Measurements from ENCODE around the gene ZSWIM6. TPM values are rescaled to one million over a fixed set of nuclear protein-coding genes. Genes with fewer than 3 reads are reported as not detected.

Gene ZSWIM6
- total RNA-seq, 2 experiments from 2014 or later, result 0.06 to 0.17 TPM

GRCh38 chr5:61371474-61371873, 39.4 kb downstream of the ZSWIM6 start:
- ChIA-PET CTCF (ENCODE audit: unreplicated experiment) (no interaction called here), POLR2A (no interaction called here)
- TF ChIP-seq CTCF (conservative IDR thresholded peaks at IDR 0.05; ENCODE audit: low read length) (no peak), EZH2phosphoT487 (IDR thresholded peaks at IDR 0.05; ENCODE audit: borderline replicate concordance, low read depth, low read length) (no peak)
- Histone ChIP-seq H3K4me3 (ENCODE audit: low read depth, low read length, poor library complexity, severe bottlenecking) (no peak overlapping the region), H3K4me1 (ENCODE audit: insufficient read depth, low read length, poor library complexity, severe bottlenecking) (no peaks in the 10 kb centered on the region), H3K9me3 (ENCODE audit: low read length) (no peaks in the 10 kb centered on the region), H3K27ac (ENCODE audit: low read depth, low read length, poor library complexity, severe bottlenecking) (no peak overlapping the region), H3K4me2 (ENCODE audit: low read length) (no peak overlapping the region), H4K20me1 (ENCODE audit: insufficient read depth, low read length) (no peaks in the 10 kb centered on the region), H3K36me3 (ENCODE audit: insufficient read depth, low read length) (no peaks in the 10 kb centered on the region), H3K9me2 (ENCODE audit: insufficient read depth, low read length) (no peaks in the 10 kb centered on the region), H3K79me2 (ENCODE audit: insufficient read depth, low read depth, low read length) (no peaks in the 10 kb centered on the region), H2AFZ (ENCODE audit: low read length) (no peak overlapping the region)
- intact Hi-C loops (cut with micrococcal nuclease; ENCODE audit: unreplicated experiment), result no loop called here
- BruUV-seq (replicated peaks), result no TSS peak
- DNase-seq (ENCODE audit: low spot score), result no peak

GRCh38 chr5:61379677-61380076, 47.6 kb downstream of the ZSWIM6 start:
- Histone ChIP-seq H3K4me3 (ENCODE audit: low read depth, low read length, poor library complexity, severe bottlenecking) (no peak overlapping the region), H3K9me2 (ENCODE audit: insufficient read depth, low read length) (no peaks in the 10 kb centered on the region), H4K20me1 (ENCODE audit: insufficient read depth, low read length) (no peaks in the 10 kb centered on the region), H2AFZ (ENCODE audit: low read length) (no peak overlapping the region), H3K79me2 (ENCODE audit: insufficient read depth, low read depth, low read length) (no peaks in the 10 kb centered on the region), H3K27ac (ENCODE audit: low read depth, low read length, poor library complexity, severe bottlenecking) (no peak overlapping the region), H3K4me1 (ENCODE audit: insufficient read depth, low read length, poor library complexity, severe bottlenecking) (no peaks in the 10 kb centered on the region), H3K9me3 (ENCODE audit: low read length) (no peaks in the 10 kb centered on the region), H3K36me3 (ENCODE audit: insufficient read depth, low read length) (no peaks in the 10 kb centered on the region), H3K4me2 (ENCODE audit: low read length) (no peak overlapping the region)
- intact Hi-C loops (cut with micrococcal nuclease; ENCODE audit: unreplicated experiment), result no loop called here
- TF ChIP-seq EZH2phosphoT487 (IDR thresholded peaks at IDR 0.05; ENCODE audit: borderline replicate concordance, low read depth, low read length), result no peak
- TF ChIP-seq CTCF (conservative IDR thresholded peaks at IDR 0.05; ENCODE audit: low read length), result no peak
- no peak for DNase-seq (ENCODE audit: low spot score)
- CTCF ChIA-PET (ENCODE audit: unreplicated experiment), result no interaction called here
- BruUV-seq (replicated peaks), result no TSS peak
- POLR2A ChIA-PET, result no interaction called here

- ChIA-PET CTCF (ENCODE audit: unreplicated experiment) (no interaction called here), POLR2A (no interaction called here)
- H4K20me1 ChIP-seq (ENCODE audit: insufficient read depth, low read length), result no peaks in the 10 kb centered on the region
- H2AFZ ChIP-seq (ENCODE audit: low read length), result no peak overlapping the region
- no peaks in the 10 kb centered on the region for H3K79me2 ChIP-seq (ENCODE audit: insufficient read depth, low read depth, low read length)
- no peak overlapping the region for H3K4me2 ChIP-seq (ENCODE audit: low read length)
- H3K4me3 ChIP-seq (ENCODE audit: low read depth, low read length, poor library complexity, severe bottlenecking), result no peak overlapping the region
- no peaks in the 10 kb centered on the region for H3K9me2 ChIP-seq (ENCODE audit: insufficient read depth, low read length)
- intact Hi-C loops (cut with micrococcal nuclease; ENCODE audit: unreplicated experiment), result no loop called here
- no peak for TF ChIP-seq CTCF (conservative IDR thresholded peaks at IDR 0.05; ENCODE audit: low read length)
- TF ChIP-seq EZH2phosphoT487 (IDR thresholded peaks at IDR 0.05; ENCODE audit: borderline replicate concordance, low read depth, low read length), result no peak
- H3K27ac ChIP-seq (ENCODE audit: low read depth, low read length, poor library complexity, severe bottlenecking), result no peak overlapping the region
- no TSS peak for BruUV-seq (replicated peaks)
- H3K9me3 ChIP-seq (ENCODE audit: low read length), result no peaks in the 10 kb centered on the region
- H3K36me3 ChIP-seq (ENCODE audit: insufficient read depth, low read length), result no peaks in the 10 kb centered on the region
- no peak for DNase-seq (ENCODE audit: low spot score)
- H3K4me1 ChIP-seq (ENCODE audit: insufficient read depth, low read length, poor library complexity, severe bottlenecking), result no peaks in the 10 kb centered on the region
Observed at GRCh38 chr5:61381968-61382367, 49.9 kb downstream of the ZSWIM6 start.
